ENCODE measurements around the gene NTM.

The NTM gene

GRCh38 chr11:131693756-131694155 lies 323.3 kb downstream of the NTM start:
- no peak for TF ChIP-seq EZH2phosphoT487 (IDR thresholded peaks at IDR 0.05; ENCODE audit: borderline replicate concordance)
- no peak for TF ChIP-seq CTCF (conservative IDR thresholded peaks at IDR 0.05; ENCODE audit: low read length)
- Histone ChIP-seq H3K36me3 (ENCODE audit: insufficient read depth, low read length) (no peaks in the 10 kb centered on the region), H3K4me1 (ENCODE audit: insufficient read depth, low read length, poor library complexity, severe bottlenecking) (no peaks in the 10 kb centered on the region)

GRCh38 chr11:131694526-131695424 lies 324.4 kb downstream of the NTM start:
- H3K4me2 ChIP-seq (ENCODE audit: low read depth, low read length, poor library complexity, severe bottlenecking), result no peak overlapping the region
- no peaks in the 10 kb centered on the region for H3K4me1 ChIP-seq (ENCODE audit: insufficient read depth, low read length, poor library complexity, severe bottlenecking)
- H2AFZ ChIP-seq (ENCODE audit: low read length), result no peak overlapping the region
- H3K36me3 ChIP-seq (ENCODE audit: insufficient read depth, low read length), result no peaks in the 10 kb centered on the region
- TF ChIP-seq CTCF (conservative IDR thresholded peaks at IDR 0.05; ENCODE audit: low read length) (peak; percentile 76), EZH2phosphoT487 (IDR thresholded peaks at IDR 0.05; ENCODE audit: borderline replicate concordance) (no peak)
- H3K4me3 ChIP-seq (ENCODE audit: low read length, poor library complexity, severe bottlenecking), result no peak overlapping the region
- H4K20me1 ChIP-seq (ENCODE audit: insufficient read depth, low read length, poor library complexity, severe bottlenecking), result no peaks in the 10 kb centered on the region
- H3K9me3 ChIP-seq (ENCODE audit: insufficient read depth, low read depth, low read length), result no peaks in the 10 kb centered on the region
- no peaks in the 10 kb centered on the region for H3F3A ChIP-seq (ENCODE audit: low read depth)
- no peaks in the 10 kb centered on the region for H3K79me2 ChIP-seq (ENCODE audit: insufficient read depth, low read length)
- H3K9me2 ChIP-seq (replicated peaks; ENCODE audit: low read depth, low read length), result no peaks in the 10 kb centered on the region
- H3K9ac ChIP-seq (ENCODE audit: low read depth, low read length, poor library complexity, severe bottlenecking), result no peak overlapping the region
- H3K27me3 ChIP-seq (ENCODE audit: insufficient read depth, low read length, poor library complexity, severe bottlenecking), result no peaks in the 10 kb centered on the region

More at GRCh38 chr11:131693756-131694155, 323.3 kb downstream of the NTM start:
- no peaks in the 10 kb centered on the region for H3F3A ChIP-seq (ENCODE audit: low read depth)
- no peak overlapping the region for H3K9ac ChIP-seq (ENCODE audit: low read depth, low read length, poor library complexity, severe bottlenecking)
- no peak overlapping the region for H2AFZ ChIP-seq (ENCODE audit: low read length)
- no peaks in the 10 kb centered on the region for H3K27me3 ChIP-seq (ENCODE audit: insufficient read depth, low read length, poor library complexity, severe bottlenecking)
- H3K79me2 ChIP-seq (ENCODE audit: insufficient read depth, low read length), result no peaks in the 10 kb centered on the region
- H3K9me2 ChIP-seq (replicated peaks; ENCODE audit: low read depth, low read length), result no peaks in the 10 kb centered on the region
- H3K9me3 ChIP-seq (ENCODE audit: insufficient read depth, low read depth, low read length), result no peaks in the 10 kb centered on the region
- H4K20me1 ChIP-seq (ENCODE audit: insufficient read depth, low read length, poor library complexity, severe bottlenecking), result no peaks in the 10 kb centered on the region
- no peak overlapping the region for H3K4me2 ChIP-seq (ENCODE audit: low read depth, low read length, poor library complexity, severe bottlenecking)
- H3K4me3 ChIP-seq (ENCODE audit: low read length, poor library complexity, severe bottlenecking), result no peak overlapping the region

GRCh38 chr11:131695889-131696429 lies 325.5 kb downstream of the NTM start:
- Histone ChIP-seq H3K4me3 (ENCODE audit: low read length, poor library complexity, severe bottlenecking) (no peak overlapping the region), H3K9me3 (ENCODE audit: insufficient read depth, low read depth, low read length) (no peaks in the 10 kb centered on the region; the same call in 1 of the 2 replicates), H2AFZ (ENCODE audit: low read length) (no peak overlapping the region), H3K9ac (ENCODE audit: low read depth, low read length, poor library complexity, severe bottlenecking) (no peak overlapping the region), H3K4me2 (ENCODE audit: low read depth, low read length, poor library complexity, severe bottlenecking) (no peak overlapping the region), H3K9me2 (replicated peaks; ENCODE audit: low read depth, low read length) (no peaks in the 10 kb centered on the region), H3K27me3 (ENCODE audit: insufficient read depth, low read length, poor library complexity, severe bottlenecking) (no peaks in the 10 kb centered on the region), H3K4me1 (ENCODE audit: insufficient read depth, low read length, poor library complexity, severe bottlenecking) (no peaks in the 10 kb centered on the region), H3F3A (ENCODE audit: low read depth) (no peaks in the 10 kb centered on the region), H3K36me3 (ENCODE audit: insufficient read depth, low read length) (no peaks in the 10 kb centered on the region), H4K20me1 (ENCODE audit: insufficient read depth, low read length, poor library complexity, severe bottlenecking) (no peaks in the 10 kb centered on the region), H3K79me2 (ENCODE audit: insufficient read depth, low read length) (no peaks in the 10 kb centered on the region)
- TF ChIP-seq CTCF (conservative IDR thresholded peaks at IDR 0.05; ENCODE audit: low read length), result no peak
- no peak for TF ChIP-seq EZH2phosphoT487 (IDR thresholded peaks at IDR 0.05; ENCODE audit: borderline replicate concordance)

Measured in Loucy (cell line).